ENCODE results near the gene USP19. TPM values are rescaled to one million over a fixed set of nuclear protein-coding genes. Genes with fewer than 3 reads are reported as not detected.

USP19 gene
- total RNA-seq, 4 donors from 2014 or later, result 42.9 to 96.0 (median 61.8) TPM

DNA sequence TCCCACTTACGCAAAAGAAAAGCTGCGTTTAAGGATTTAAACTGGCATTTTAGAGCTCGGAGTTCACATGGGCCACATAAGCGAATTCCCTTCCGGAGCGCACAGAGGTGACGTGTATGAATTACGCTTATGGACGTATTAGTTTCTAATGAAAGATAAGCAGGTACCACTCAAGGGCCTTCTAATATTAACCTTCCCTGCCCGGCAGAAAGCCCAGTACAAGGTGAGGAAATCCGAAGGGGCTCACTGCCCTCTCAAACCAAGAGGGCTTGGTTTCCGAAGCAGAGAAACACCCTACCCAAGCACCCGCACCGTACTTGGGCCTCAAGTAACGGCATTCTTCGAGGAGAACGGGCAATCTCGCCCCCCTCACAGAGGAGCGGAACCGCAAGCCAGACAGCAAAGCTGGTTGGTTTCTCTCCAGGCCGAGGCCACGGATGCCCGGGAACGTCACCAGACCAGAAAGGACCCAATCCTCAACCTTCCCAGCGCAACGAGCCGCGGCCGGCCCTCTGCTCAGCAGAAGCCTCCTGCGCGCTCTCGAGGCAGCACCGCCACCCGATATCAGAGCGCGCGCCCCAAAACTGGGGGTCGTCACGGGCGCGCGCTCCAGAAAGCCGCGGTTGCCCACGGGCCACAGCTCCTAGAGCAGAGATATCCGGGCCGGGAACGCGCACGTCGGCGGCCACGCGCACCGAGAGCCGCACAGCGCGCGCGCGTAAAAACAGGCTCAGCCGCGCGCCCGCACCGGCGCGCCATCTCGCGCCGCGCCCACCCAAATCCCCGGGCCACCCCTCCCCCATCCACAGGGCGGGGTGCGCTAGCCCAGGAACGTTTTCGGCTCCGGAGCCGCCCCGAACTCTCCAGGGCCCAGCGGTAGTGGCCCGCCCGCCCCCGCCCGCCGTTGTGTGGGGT is 27.4 kb downstream of the USP19 start:
- H3K27me3 ChIP-seq, result no peaks in the 10 kb centered on the region
- peaks cover 0 to 37% (median 9%) of the 10 kb centered on the region in 4 donors for H3K4me1 ChIP-seq
- H3K27ac ChIP-seq, result peak overlapping the region; percentile 94 to 100 (median 97)
- H3K36me3 ChIP-seq, result peaks cover 0 to 19% (median 0%) of the 10 kb centered on the region in 3 donors
- TF ChIP-seq POLR2A (IDR thresholded peaks at IDR 0.05), result no peak
- TF ChIP-seq CTCF (IDR thresholded peaks at IDR 0.05), result no peak
- DNase-seq, result peak; percentile 85 to 93 (median 88)
- peak overlapping the region; percentile 91 to 100 (median 95) for H3K4me3 ChIP-seq
- H3K9me3 ChIP-seq, result no peaks in the 10 kb centered on the region

GRCh38 chr3:49081429-49081828 is 39.2 kb downstream of the USP19 start:
- no peak for DNase-seq
- Histone ChIP-seq H3K27me3 (no peaks in the 10 kb centered on the region), H3K4me1 (no peaks in the 10 kb centered on the region), H3K36me3 (peaks cover 0 to 19% (median 0%) of the 10 kb centered on the region in 3 donors), H3K9me3 (no peaks in the 10 kb centered on the region), H3K27ac (no peak overlapping the region), H3K4me3 (no peak overlapping the region)
- no peak for TF ChIP-seq POLR2A (IDR thresholded peaks at IDR 0.05)
- TF ChIP-seq CTCF (IDR thresholded peaks at IDR 0.05), result no peak

- Histone ChIP-seq H3K4me1 (no peaks in the 10 kb centered on the region), H3K36me3 (peaks cover 0 to 41% (median 0%) of the 10 kb centered on the region in 3 donors), H3K27ac (no peak overlapping the region), H3K9me3 (no peaks in the 10 kb centered on the region), H3K4me3 (no peak overlapping the region), H3K27me3 (no peaks in the 10 kb centered on the region)
- no peak for DNase-seq
- no peak for TF ChIP-seq POLR2A (IDR thresholded peaks at IDR 0.05)
These were observed 41.4 kb downstream of the USP19 start for GRCh38 chr3:49079270-49079669.

DNA sequence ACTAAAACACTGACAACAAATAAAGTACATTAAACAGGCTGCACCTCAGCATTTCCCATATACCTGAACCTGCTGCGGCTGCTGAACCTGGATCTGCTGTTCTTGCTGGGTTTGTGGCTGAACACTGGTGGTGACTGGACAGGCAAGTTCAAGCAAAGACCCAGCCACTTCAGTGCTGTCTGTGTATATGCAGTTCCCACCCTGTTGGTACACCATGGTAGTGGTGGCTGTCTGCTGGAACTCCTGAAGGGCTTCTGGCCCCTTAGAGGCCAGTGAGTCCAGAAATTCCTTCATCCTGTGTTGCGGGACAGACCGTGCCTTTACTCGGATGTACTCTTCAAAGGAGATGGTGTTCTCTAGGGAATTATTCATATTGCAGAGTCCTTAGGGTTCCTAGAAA is 44.0 kb downstream of the USP19 start:
- Histone ChIP-seq H3K4me3 (no peak overlapping the region), H3K27ac (no peak overlapping the region), H3K27me3 (no peaks in the 10 kb centered on the region), H3K9me3 (no peaks in the 10 kb centered on the region), H3K36me3 (peaks cover 0 to 61% (median 0%) of the 10 kb centered on the region in 3 donors), H3K4me1 (no peaks in the 10 kb centered on the region)
- no peak for TF ChIP-seq CTCF (IDR thresholded peaks at IDR 0.05)
- TF ChIP-seq POLR2A (IDR thresholded peaks at IDR 0.05), result no peak
- DNase-seq, result no peak

- no peaks in the 10 kb centered on the region for H3K27me3 ChIP-seq
- H3K4me1 ChIP-seq, result no peaks in the 10 kb centered on the region
- H3K9me3 ChIP-seq, result no peaks in the 10 kb centered on the region
- DNase-seq, result no peak
- no peak overlapping the region for H3K4me3 ChIP-seq
- TF ChIP-seq CTCF (IDR thresholded peaks at IDR 0.05) (no peak), POLR2A (IDR thresholded peaks at IDR 0.05) (no peak)
- peaks cover 0 to 66% (median 0%) of the 10 kb centered on the region in 3 donors for H3K36me3 ChIP-seq
- no peak overlapping the region for H3K27ac ChIP-seq
These were observed 44.5 kb downstream of the USP19 start for GRCh38 chr3:49076116-49076515.

Small RNA genes lying within 50 kb of the gene (small RNA-seq; reads per million reads assigned to genes)
- gene RN7SL182P, result 0 reads per million in 2 donors

Other genes with a start within 250 kb of the USP19 start
- 100 to 1,000 TPM in 1 of 4 donors, 10 to 100 TPM in 3; 29.7 to 138 (median 68.9) TPM for gene SLC25A20, start 221.9 kb downstream of the USP19 start, total RNA-seq
- 100 to 1,000 TPM in 3 of 4 donors, 10 to 100 TPM in 1; 59.7 to 184 (median 111) TPM for gene ARIH2, start 202.0 kb downstream of the USP19 start, total RNA-seq
- gene P4HTM, start 130.6 kb downstream of the USP19 start, total RNA-seq, result 10 to 100 TPM; 47.0 to 95.9 (median 78.0) TPM
- gene WDR6, start 113.4 kb downstream of the USP19 start, total RNA-seq, result 100 to 1,000 TPM in 3 of 4 donors, 10 to 100 TPM in 1; 96.7 to 233 (median 179) TPM
- gene DALRD3, start 102.2 kb downstream of the USP19 start, total RNA-seq, result 10 to 100 TPM; 31.4 to 49.5 (median 33.1) TPM
- gene NDUFAF3, start 98.7 kb downstream of the USP19 start, total RNA-seq, result 100 to 1,000 TPM in 2 of 4 donors, 10 to 100 TPM in 2; 64.7 to 164 (median 106) TPM
- 100 to 1,000 TPM in 1 of 4 donors, 10 to 100 TPM in 3; 58.8 to 149 (median 68.5) TPM for gene IMPDH2, start 91.4 kb downstream of the USP19 start, total RNA-seq
- 100 to 1,000 TPM in 2 of 4 donors, 10 to 100 TPM in 2; 61.1 to 132 (median 99.7) TPM for gene QRICH1, start 26.8 kb downstream of the USP19 start, total RNA-seq
- 100 to 1,000 TPM; 295 to 361 (median 342) TPM for gene QARS1, start 16.1 kb downstream of the USP19 start, total RNA-seq
- gene LAMB2, start 12.2 kb upstream of the USP19 start, total RNA-seq, result 100 to 1,000 TPM; 293 to 476 (median 348) TPM
- gene CCDC71, start 45.5 kb upstream of the USP19 start, total RNA-seq, result 10 to 100 TPM; 12.4 to 39.3 (median 37.5) TPM
- gene KLHDC8B, start 50.8 kb upstream of the USP19 start, total RNA-seq, result 10 to 100 TPM in 1 of 4 donors, 1 to 10 TPM in 3; 3.9 to 13.7 (median 9.5) TPM
- gene C3orf62, start 156.4 kb upstream of the USP19 start, total RNA-seq, result 10 to 100 TPM in 1 of 4 donors, 1 to 10 TPM in 3; 4.4 to 24.8 (median 5.3) TPM
- 100 to 1,000 TPM in 1 of 4 donors, 10 to 100 TPM in 3; 26.3 to 106 (median 47.5) TPM for gene USP4, start 219.2 kb upstream of the USP19 start, total RNA-seq
- gene GPX1, start 237.5 kb upstream of the USP19 start, total RNA-seq, result 100 to 1,000 TPM; 104 to 161 (median 130) TPM